ENCODE data around the gene ST3GAL4.

The ST3GAL4 gene

GRCh38 chr11:126418887-126419286, 63.4 kb downstream of the ST3GAL4 start:
- in situ Hi-C loops (cut with MboI; ENCODE audit: low sequenced_read_pairs) = no loop called here

GRCh38 chr11:126419801-126420697, 64.6 kb downstream of the ST3GAL4 start:
- in situ Hi-C loops (cut with MboI; ENCODE audit: low sequenced_read_pairs) = no loop called here

DNA sequence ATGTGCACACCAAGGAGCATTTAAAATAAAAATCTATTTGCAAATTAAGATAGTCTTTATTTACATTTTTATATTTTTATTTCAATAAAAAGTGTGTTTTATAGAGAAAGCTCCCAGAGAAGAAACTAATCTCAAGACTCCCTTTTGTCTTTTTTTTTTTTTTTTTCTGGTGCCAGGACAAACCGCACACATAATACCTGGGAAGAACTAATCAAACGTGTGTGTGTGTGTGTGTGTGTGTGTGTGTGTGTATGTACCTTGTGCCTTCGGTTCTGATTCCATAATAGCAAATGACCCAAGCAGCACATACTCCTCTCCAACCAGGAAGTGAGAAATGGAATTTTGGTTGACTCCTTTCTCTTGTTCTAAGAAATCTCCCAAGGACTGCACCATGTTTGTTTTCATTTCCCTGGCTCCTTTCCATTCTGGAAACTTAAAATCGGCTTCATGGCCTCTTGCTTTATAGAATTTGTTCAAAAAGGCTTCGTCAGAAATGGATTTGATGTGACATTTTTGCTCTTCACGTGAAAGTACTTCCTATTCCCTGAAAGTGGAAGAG, 65.3 kb downstream of the ST3GAL4 start:
- in situ Hi-C loops (cut with MboI; ENCODE audit: low sequenced_read_pairs) = no loop called here

DNA sequence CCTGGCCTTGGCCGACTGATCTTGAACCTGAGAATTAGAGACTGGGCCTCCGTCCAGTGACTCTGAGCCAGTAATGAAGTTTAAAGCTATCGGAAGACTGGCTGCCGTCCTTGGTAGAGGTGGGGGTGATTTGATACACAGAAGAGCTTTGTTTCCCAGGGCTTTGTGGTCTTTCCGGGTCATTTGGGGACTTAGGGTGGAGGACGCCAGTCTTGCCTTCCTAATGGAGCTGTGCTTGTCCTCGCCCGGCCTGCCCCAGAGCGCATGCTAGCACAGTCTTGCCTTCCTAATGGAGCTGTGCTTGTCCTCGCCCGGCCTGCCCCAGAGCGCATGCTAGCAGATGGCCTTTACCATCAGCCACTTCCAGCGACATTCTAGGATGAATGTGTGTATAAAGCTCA, 65.8 kb downstream of the ST3GAL4 start:
- in situ Hi-C loops (cut with MboI; ENCODE audit: low sequenced_read_pairs) = no loop called here

- in situ Hi-C loops (cut with MboI; ENCODE audit: low sequenced_read_pairs) = no loop called here
Observed at GRCh38 chr11:126422446-126422845, 67.0 kb downstream of the ST3GAL4 start.

DNA sequence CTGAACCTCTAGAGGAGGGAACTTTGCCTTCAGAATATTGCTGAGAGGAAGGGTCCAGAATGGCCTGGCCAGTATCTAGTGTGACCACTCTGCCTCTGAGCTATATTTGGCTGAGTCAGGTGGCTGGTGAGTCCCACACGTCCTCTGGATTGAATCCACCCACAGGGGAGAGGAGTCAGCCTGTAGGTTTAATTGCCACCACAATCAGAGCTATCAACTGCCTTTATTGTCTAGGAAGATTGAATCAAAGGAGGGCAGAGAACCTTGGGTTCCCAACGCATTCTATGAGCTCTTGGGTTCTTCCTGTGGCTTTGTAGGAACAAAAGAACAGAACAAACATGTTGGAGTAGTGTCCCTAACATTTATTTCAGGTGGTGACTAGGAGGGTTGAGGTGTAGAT, 67.7 kb downstream of the ST3GAL4 start:
- in situ Hi-C loops (cut with MboI; ENCODE audit: low sequenced_read_pairs) = no loop called here

GRCh38 chr11:126423743-126424142, 68.3 kb downstream of the ST3GAL4 start:
- in situ Hi-C loops (cut with MboI; ENCODE audit: low sequenced_read_pairs) = no loop called here

- in situ Hi-C loops (cut with MboI; ENCODE audit: low sequenced_read_pairs) = loop anchor here (25.0 kb wide), 2 partner anchors 563 to 913 kb away; no protein-coding TSS in a partner anchor
Observed at GRCh38 chr11:126424471-126425039, 69.1 kb downstream of the ST3GAL4 start.

DNA sequence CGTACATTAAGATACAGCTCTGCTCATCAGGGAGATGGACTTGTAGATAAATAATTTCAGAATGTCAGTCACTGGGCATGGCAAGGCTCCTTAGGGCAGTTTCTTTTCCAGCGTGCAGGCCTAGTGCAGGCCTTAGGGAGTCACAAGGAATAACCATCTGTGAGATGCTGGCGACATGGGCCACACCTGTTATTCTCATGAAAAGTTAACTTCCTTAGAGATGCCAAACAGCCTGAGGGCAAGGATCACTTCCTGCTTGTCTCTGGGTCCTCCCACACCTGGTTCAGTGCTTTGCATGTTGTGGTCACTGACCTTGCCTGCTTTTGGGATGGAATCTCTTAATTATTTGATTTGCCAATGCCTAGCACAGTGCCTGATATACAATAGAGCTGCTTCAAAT, 70.6 kb downstream of the ST3GAL4 start:
- in situ Hi-C loops (cut with MboI; ENCODE audit: low sequenced_read_pairs) = loop anchor here (25.0 kb wide), 2 partner anchors 561 to 911 kb away; no protein-coding TSS in a partner anchor

GRCh38 chr11:126426820-126427749, 71.6 kb downstream of the ST3GAL4 start:
- in situ Hi-C loops (cut with MboI; ENCODE audit: low sequenced_read_pairs) = loop anchor here (25.0 kb wide), 2 partner anchors 560 to 910 kb away; no protein-coding TSS in a partner anchor

GRCh38 chr11:126430581-126431335, 75.3 kb downstream of the ST3GAL4 start:
- in situ Hi-C loops (cut with MboI; ENCODE audit: low sequenced_read_pairs) = loop anchor here (25.0 kb wide), 2 partner anchors 557 to 907 kb away; no protein-coding TSS in a partner anchor

- in situ Hi-C loops (cut with MboI; ENCODE audit: low sequenced_read_pairs) = loop anchor here (25.0 kb wide), 2 partner anchors 556 to 906 kb away; no protein-coding TSS in a partner anchor
Observed at GRCh38 chr11:126431401-126432064, 76.0 kb downstream of the ST3GAL4 start.

- in situ Hi-C loops (cut with MboI; ENCODE audit: low sequenced_read_pairs) = loop anchor here (25.0 kb wide), 2 partner anchors 555 to 905 kb away; no protein-coding TSS in a partner anchor
Observed at GRCh38 chr11:126432065-126432461, 76.6 kb downstream of the ST3GAL4 start.

- in situ Hi-C loops (cut with MboI; ENCODE audit: low sequenced_read_pairs) = loop anchor here (25.0 kb wide), 2 partner anchors 555 to 905 kb away; no protein-coding TSS in a partner anchor
Observed at GRCh38 chr11:126432525-126432924, 77.0 kb downstream of the ST3GAL4 start.

DNA sequence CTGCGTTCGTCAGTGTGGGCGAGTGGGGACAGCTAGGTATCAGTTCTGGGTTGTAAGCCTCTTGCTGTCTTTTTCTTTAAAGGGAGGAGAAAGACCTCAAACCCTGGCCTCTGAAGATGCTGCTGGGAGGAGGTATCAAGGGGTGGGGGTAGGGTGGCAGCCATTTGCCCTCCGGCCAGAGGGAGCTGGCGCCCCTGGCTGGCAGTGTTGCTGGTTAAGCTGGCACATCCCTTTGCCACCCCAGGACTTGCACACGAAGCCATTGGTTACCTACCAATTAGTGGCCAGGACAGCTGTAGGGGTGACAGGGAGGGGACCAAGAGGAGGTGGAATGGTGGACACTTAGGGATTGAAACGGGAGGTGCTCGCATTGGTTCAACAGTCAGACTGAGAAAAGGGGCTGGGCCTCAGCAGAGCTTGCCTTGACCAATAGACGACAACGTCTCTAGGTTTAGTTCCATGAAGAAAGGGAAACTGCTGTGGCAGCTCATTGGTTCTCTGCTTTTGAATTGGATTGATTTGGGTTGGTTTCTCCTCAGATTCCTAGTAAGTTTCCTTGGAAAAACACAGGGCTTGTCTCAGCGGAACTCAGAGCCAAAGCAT, 77.9 kb downstream of the ST3GAL4 start:
- in situ Hi-C loops (cut with MboI; ENCODE audit: low sequenced_read_pairs) = loop anchor here (25.0 kb wide), 2 partner anchors 554 to 904 kb away; no protein-coding TSS in a partner anchor

- in situ Hi-C loops (cut with MboI; ENCODE audit: low sequenced_read_pairs) = loop anchor here (25.0 kb wide), 2 partner anchors 553 to 903 kb away; no protein-coding TSS in a partner anchor
Observed at GRCh38 chr11:126433989-126434949, 78.8 kb downstream of the ST3GAL4 start.

DNA sequence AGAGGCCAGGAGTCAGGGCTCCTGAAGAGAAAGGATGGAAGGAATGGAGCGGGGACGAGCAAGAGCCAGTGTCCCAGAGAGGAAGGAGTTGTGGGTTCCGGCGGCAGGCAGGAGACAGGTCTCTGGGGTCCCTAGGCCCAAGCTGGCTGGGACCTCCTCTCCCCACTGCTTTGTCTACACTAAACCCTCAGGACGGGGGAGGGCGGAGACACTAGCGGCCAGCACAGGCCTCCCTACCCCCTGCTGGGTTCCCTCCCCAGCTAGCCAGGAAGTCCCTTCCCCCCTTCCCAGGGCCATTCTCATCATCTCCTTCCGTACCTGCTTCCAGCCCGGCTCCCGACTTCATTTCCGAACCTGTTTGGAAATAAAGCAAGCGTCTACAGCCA, 79.5 kb downstream of the ST3GAL4 start:
- in situ Hi-C loops (cut with MboI; ENCODE audit: low sequenced_read_pairs) = loop anchor here (25.0 kb wide), 2 partner anchors 552 to 902 kb away; no protein-coding TSS in a partner anchor

Data from HL-60/S4 treated with retinoic acid at 250 ng/mL for 4 days and 3 days (cell line).